NT2/D1 (cell line): ENCODE results near the gene MAPK12.

Source experiments
- SUZ12 ChIP-seq: IDR thresholded peaks from 2 replicates; pipeline ENCODE4 v1.6.1; 2011; ENCODE audit not compliant: insufficient read length, insufficient read depth; ENCODE audit errors: extremely low read depth
- ZNF274 ChIP-seq: IDR thresholded peaks from 2 replicates; pipeline ENCODE4 v1.6.1; 2011; ENCODE audit warnings: mild to moderate bottlenecking, low read depth, low read length

GRCh38 chr22:50309601-50309991 lies 48.1 kb upstream of the MAPK12 start:
- TF ChIP-seq ZNF274 (no peak), SUZ12 (no peak)
